Measurements from ENCODE around the gene INTS7.
"Not testable (repeated sequence)": the region's sequence is repeated elsewhere in the genome, so short reads cannot be mapped to it uniquely, and the experiment has no call there.

The INTS7 gene

DNA sequence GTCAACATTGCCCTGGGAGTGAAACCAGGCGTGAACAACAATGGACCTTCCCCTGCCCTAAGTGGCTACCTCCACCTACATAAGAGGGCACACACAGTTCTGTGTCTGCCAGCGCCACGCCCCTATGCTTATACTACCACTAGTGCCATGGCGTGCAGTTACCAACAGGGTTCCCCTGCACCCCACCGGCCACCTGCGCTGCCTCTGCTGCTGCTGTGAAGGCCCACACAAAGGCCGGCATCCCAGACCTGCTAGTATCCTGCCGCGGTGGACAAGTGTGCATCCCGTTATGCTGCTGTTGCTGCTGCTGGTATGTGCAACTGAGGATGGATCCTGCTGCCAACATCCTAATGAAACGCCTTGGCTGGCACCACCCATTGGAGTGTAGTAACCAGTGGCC lies 75.7 kb downstream of the INTS7 start:
- no peak for TF ChIP-seq CTCF (IDR thresholded peaks at IDR 0.05; ENCODE audit: borderline replicate concordance, insufficient read depth, low read depth, low read length)
- H3K4me3 ChIP-seq (ENCODE audit: low read depth, low read length): no peak overlapping the region

GRCh38 chr1:211959221-211959620 lies 76.1 kb downstream of the INTS7 start:
- no peak overlapping the region for H3K4me3 ChIP-seq (ENCODE audit: low read depth, low read length)
- no peak for TF ChIP-seq CTCF (IDR thresholded peaks at IDR 0.05; ENCODE audit: borderline replicate concordance, insufficient read depth, low read depth, low read length)

- not testable (repeated sequence) for H3K4me3 ChIP-seq (ENCODE audit: low read depth, low read length)
Measured at GRCh38 chr1:211954028-211954427, 81.3 kb downstream of the INTS7 start.

- H3K4me3 ChIP-seq (ENCODE audit: low read depth, low read length): not testable (repeated sequence)
Measured at GRCh38 chr1:211953543-211953942, 81.8 kb downstream of the INTS7 start.

DNA sequence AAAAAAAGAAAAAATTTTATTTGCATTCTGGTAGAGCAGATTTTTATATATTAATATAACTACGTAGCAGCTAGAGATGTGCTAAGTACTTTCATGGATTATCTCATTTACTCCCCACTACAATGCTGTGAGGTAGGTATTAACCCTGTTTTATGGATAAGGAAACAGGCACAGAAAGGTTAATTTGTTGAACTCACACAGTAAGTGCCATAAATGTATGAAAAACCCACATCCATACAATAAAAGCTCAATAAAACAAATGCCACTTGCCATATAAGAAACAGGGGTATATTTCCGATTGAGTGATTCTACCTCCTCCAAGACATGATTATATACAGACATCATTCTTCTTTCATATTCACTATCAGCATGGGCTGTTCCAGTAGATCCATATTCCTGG lies 83.1 kb downstream of the INTS7 start:
- no peak for TF ChIP-seq CTCF (IDR thresholded peaks at IDR 0.05; ENCODE audit: borderline replicate concordance, insufficient read depth, low read depth, low read length)
- H3K4me3 ChIP-seq (ENCODE audit: low read depth, low read length): no peak overlapping the region

DNA sequence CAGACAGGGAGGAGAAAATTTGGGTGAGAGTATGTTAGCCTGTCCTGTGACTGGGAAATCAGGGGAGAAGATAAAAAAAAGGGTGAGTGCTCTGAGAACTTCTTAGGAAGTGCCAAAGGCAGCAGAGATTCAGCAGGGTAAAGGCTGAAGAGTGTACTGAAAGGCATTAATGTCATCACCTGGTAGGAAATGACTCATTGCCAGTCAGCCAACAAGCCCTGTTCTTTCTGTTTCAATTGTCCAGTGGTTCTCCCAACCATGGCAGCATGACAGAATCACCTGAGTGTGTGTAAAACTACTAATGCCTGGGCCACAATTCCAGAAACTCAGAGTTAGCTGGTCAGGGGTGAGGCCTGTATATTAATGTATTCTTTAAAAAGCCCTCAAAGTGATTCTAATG lies 83.5 kb downstream of the INTS7 start:
- no peak for TF ChIP-seq CTCF (IDR thresholded peaks at IDR 0.05; ENCODE audit: borderline replicate concordance, insufficient read depth, low read depth, low read length)
- H3K4me3 ChIP-seq (ENCODE audit: low read depth, low read length): no peak overlapping the region

DNA sequence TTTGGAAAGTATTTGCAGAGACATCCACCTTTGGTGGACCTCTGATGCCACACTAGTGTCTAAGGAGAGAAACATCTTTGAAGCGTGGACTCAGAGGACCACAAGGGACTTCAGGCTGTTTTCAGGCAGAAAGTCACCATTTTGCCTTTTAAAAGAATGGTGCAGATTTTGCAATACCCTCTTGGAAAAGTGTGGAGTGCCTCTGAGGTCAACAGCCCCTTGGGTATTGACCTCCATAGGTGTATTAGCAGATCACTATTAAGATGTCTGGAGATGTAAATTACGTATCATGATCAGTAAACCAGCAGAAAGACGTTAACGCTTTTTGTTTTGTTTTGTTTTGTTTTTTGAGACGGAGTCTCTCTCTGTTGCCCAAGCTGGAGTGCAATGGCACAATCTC lies 87.0 kb downstream of the INTS7 start:
- no peak overlapping the region for H3K4me3 ChIP-seq (ENCODE audit: low read depth, low read length)
- TF ChIP-seq CTCF (IDR thresholded peaks at IDR 0.05; ENCODE audit: borderline replicate concordance, insufficient read depth, low read depth, low read length): no peak

- H3K4me3 ChIP-seq (ENCODE audit: low read depth, low read length): no peak overlapping the region
- no peak for TF ChIP-seq CTCF (IDR thresholded peaks at IDR 0.05; ENCODE audit: borderline replicate concordance, insufficient read depth, low read depth, low read length)
Measured at GRCh38 chr1:211947396-211948295, 87.7 kb downstream of the INTS7 start.
